Mononuclear cell (primary cell): ENCODE data around the gene SUN5. TPM values are rescaled to one million over a fixed set of nuclear protein-coding genes. Genes with fewer than 3 reads are reported as not detected.
"Not testable (repeated sequence)": the region's sequence is repeated elsewhere in the genome, so short reads cannot be mapped to it uniquely, and the experiment has no call there.

ENCODE experiments used
- H3K27me3 ChIP-seq: 2 replicates; pipeline ENCODE4 v1.6.0; 2011; ENCODE audit warnings: low read length, control low read depth; ENCODE audit not compliant: insufficient read depth
- H3K4me1 ChIP-seq: 2 replicates; pipeline ENCODE4 v1.5.1; 2011; ENCODE audit warnings: mild to moderate bottlenecking, low read length, control low read depth; ENCODE audit not compliant: insufficient read depth
- H3K4me3 ChIP-seq: 2 replicates; pipeline ENCODE4 v1.5.1; 2011; ENCODE audit warnings: mild to moderate bottlenecking, low read length, moderate library complexity
- H3K9me3 ChIP-seq: 2 replicates; pipeline ENCODE4 v1.5.1; 2011; ENCODE audit warnings: low read depth, mild to moderate bottlenecking, control low read depth, low read length
- total RNA-seq: library from RNA; depleted of rRNA; stranded (reverse); fragments of >200 nt; gene quantifications from one replicate; pipeline ENCODE4 v1.2.3, GENCODE V29; 2012

Gene SUN5
- total RNA-seq, 1 donor, result not detected

DNA sequence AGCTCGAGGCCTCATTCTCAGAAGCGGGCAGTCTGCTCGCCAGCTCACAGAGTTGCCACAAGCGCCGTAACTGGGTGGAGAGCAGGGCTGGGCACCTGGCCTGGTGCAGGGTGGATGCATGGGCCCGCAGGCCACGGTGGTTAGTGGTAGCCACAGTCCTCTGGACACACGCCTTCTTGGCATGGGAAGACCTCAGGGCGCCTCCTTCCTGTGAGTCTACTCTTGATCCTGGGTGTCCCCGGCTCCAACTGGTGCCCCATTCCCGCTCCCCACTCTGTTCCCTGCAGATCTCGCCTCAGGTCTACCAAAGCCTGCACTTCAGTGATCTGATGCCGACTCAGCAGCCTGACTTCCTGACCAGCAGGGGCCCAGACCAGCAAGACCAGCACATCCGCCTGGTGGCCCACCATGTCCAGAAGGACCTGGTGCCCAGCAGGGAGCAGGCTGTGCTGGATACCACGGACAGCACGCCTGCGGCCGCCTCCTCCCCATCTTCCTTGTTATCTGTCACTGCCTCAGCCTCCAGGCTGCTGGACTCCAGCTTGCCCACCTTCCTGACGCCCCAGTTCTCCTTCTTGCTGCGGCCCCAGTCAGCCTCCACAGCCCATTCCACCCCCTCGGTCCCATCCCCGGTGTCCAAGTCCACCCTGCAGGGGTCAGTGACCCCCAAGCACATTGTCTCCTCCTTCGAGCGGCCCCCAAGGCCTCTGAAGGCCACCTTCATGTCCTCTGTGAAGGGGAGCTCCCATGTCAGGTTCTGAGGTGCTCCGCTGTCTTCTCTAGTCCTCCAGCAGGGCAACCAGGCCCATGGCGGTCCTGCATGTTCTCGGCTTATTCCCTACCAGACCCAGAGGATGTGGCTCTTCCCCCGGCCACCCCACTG, 43.1 kb downstream of the SUN5 start:
- Histone ChIP-seq H3K4me1 (peaks cover 11% of the 10 kb centered on the region), H3K4me3 (no peak overlapping the region), H3K27me3 (no peaks in the 10 kb centered on the region), H3K9me3 (peaks cover 15% of the 10 kb centered on the region)

DNA sequence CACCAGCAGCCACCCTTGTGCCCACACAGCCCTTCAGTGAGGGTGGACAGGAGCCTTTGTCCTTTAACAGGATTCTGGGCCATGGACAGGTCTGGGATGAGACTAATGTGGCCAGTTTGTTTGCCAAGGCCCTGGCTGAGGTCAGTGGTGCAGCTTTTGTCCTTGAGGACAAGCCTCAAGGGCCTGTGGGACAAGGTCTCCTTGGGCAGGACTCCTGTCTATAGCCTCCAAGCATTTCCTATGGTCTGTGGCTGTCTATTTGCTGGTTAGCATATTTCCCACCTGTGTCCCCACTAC, 44.1 kb downstream of the SUN5 start:
- Histone ChIP-seq H3K4me3 (no peak overlapping the region), H3K27me3 (no peaks in the 10 kb centered on the region), H3K9me3 (peaks cover 15% of the 10 kb centered on the region), H3K4me1 (peaks cover 2% of the 10 kb centered on the region)

DNA sequence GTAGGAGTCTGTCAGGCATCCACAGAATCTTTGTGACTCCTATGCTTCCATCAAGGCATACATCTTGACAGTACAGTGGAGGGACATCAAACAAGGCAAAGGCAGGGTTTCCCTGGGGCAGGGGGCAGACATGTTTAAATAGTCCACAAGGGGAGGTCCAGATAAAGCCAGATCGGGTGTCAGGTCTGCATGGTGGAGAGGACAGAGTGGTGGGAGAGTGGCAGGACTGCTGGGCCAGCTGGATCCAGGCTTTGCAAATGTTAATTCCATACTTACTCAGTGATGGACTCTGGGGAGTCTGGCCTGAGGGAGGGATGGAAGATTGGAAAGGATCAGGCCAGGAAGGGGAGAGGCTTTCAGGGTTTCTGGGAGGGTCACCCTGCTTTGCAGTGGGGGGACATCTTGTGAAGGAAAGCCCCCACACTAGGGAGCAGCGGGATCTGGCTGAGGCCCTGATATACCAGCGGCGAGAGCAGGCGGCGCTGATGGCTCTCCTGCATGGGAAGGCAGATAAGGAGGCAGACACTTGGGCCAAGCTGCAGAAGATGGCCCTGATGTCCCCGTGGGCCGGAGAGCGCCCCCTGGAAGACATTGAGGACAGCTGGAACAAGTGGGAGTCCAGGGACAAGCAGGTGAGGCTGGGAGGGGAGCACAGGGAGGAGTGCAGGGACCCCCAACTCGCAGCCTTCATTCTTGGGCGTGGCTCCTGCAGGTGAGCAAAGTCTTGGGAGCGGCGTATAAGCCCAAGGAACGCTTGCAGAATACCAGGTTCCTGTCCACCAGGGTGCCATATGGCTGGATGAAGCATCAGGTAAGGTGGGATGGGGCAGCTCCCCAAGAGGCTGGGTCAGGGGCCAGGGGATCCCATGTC, 44.6 kb downstream of the SUN5 start:
- H3K9me3 ChIP-seq, result peaks cover 15% of the 10 kb centered on the region
- H3K27me3 ChIP-seq, result no peaks in the 10 kb centered on the region
- H3K4me3 ChIP-seq, result no peak overlapping the region
- H3K4me1 ChIP-seq, result no peaks in the 10 kb centered on the region

GRCh38 chr20:32958574-32958973, 45.7 kb downstream of the SUN5 start:
- Histone ChIP-seq H3K4me3 (no peak overlapping the region), H3K4me1 (no peaks in the 10 kb centered on the region), H3K27me3 (no peaks in the 10 kb centered on the region), H3K9me3 (peaks cover 20% of the 10 kb centered on the region)

GRCh38 chr20:32957459-32957858, 46.8 kb downstream of the SUN5 start:
- Histone ChIP-seq H3K4me1 (no peaks in the 10 kb centered on the region), H3K9me3 (peaks cover 20% of the 10 kb centered on the region), H3K4me3 (no peak overlapping the region), H3K27me3 (no peaks in the 10 kb centered on the region)

DNA sequence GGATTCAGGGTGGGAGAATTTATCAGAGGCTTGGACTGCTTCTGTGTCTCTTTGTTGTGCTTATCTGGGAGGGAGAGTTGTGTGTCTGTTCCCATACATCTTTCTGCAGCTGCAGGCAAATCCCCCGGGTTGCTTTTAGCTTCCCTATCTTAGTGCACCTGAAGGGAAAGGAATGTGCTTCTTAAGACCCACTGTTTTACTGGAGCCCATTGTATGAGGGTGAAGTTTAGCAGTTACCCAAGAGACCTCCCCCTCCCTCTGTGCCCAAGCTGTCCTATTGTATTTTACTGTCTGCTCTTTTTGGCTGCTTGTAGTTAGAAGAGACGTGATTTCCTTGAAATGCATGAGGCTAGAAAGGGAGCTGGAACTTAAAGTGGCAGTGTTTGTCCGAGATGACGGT, 53.7 kb downstream of the SUN5 start:
- not testable (repeated sequence) for H3K9me3 ChIP-seq, H3K4me3 ChIP-seq, H3K4me1 ChIP-seq, H3K27me3 ChIP-seq

GRCh38 chr20:32946629-32947028, 57.6 kb downstream of the SUN5 start:
- Histone ChIP-seq H3K27me3 (no peaks in the 10 kb centered on the region), H3K4me3 (no peak overlapping the region), H3K4me1 (no peaks in the 10 kb centered on the region)

DNA sequence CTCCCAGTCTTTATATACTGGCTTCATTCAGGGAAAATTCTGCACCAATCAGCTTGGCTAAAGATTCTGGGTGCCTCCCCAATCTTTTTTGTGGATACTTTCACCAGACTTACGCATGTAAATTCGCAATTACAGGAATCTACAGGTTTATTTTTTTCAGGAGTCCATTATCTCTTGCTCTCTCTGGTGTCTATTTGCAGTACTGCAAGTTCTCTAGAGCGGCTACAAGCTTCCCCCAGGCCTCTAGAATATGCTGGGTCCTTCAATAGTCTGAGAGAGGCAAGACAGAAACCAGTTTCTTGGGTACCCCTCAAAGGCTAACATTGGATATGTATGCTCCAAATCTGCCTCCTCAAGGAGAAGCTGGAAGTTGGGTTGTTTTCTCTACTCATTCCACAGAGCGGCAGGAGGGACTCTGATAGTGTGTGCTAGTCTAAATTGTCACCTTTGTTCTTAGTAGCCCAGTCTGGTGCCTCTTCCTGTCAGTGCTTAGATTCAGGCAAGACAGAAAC, 58.5 kb downstream of the SUN5 start:
- H3K4me1 ChIP-seq, result no peaks in the 10 kb centered on the region
- no peaks in the 10 kb centered on the region for H3K9me3 ChIP-seq
- no peak overlapping the region for H3K4me3 ChIP-seq
- H3K27me3 ChIP-seq, result no peaks in the 10 kb centered on the region

More at GRCh38 chr20:32946629-32947028, 57.6 kb downstream of the SUN5 start:
- no peaks in the 10 kb centered on the region for H3K9me3 ChIP-seq

DNA sequence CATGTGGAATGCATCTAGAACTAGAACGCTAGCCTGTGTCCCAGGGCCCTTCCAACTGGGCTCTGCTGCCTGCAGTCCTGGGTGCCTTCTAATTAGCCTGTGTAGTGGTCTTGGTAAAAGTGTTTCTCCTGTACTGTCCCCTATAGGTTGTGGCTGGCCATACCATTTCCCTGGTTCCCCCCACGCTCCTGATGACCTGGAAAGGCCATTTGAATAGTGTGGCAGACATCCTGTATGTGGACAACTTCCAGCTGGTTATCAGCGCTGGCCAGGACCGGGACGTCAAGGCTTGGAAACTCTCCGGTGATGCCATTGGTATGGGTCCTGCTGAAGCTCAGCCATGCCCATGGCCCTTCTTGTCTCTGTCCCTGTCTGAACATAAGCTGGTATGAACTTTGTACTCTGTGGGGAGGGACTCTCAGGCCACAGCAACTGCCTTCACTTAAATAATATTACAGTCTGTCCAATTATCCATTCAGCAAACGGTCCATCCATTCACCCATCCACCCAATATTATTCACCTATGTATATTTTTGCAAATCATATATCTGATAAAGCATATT, 60.7 kb downstream of the SUN5 start:
- Histone ChIP-seq H3K4me1 (no peaks in the 10 kb centered on the region), H3K9me3 (no peaks in the 10 kb centered on the region), H3K27me3 (no peaks in the 10 kb centered on the region), H3K4me3 (no peak overlapping the region)

GRCh38 chr20:32941155-32941885, 62.9 kb downstream of the SUN5 start:
- no peaks in the 10 kb centered on the region for H3K9me3 ChIP-seq
- no peaks in the 10 kb centered on the region for H3K27me3 ChIP-seq
- H3K4me1 ChIP-seq, result no peaks in the 10 kb centered on the region
- H3K4me3 ChIP-seq, result no peak overlapping the region

DNA sequence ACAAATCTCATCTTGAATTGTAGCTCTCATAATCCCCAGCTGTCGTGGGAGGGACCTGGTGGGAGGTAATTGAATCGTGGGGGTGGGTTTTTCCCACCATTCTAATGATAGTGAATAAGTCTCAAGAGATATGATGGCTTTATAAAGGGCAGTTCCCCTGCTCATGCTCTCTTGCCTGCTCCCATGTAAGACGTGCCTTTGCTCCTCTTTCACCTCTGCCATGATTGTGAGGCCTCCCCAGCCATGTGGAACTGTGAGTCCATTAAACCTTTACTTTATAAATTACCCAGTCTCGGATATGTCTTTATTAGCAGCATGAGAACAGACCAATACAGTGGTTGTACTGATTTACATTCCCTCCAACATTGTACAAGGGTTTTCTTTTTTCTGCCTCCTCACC, 69.7 kb downstream of the SUN5 start:
- Histone ChIP-seq H3K9me3 (no peaks in the 10 kb centered on the region), H3K4me3 (no peak overlapping the region), H3K4me1 (no peaks in the 10 kb centered on the region), H3K27me3 (no peaks in the 10 kb centered on the region)

Other genes with a start within 250 kb of the SUN5 start
- 0.21 TPM for gene DNMT3B, start 242.0 kb downstream of the SUN5 start, total RNA-seq
- gene MAPRE1, start 184.5 kb downstream of the SUN5 start, total RNA-seq, result 151 TPM
- 0.73 TPM for gene EFCAB8, start 145.5 kb downstream of the SUN5 start, total RNA-seq
- gene BPIFB2, start 3.3 kb upstream of the SUN5 start, total RNA-seq, result not detected
- gene BPIFB6, start 27.2 kb upstream of the SUN5 start, total RNA-seq, result not detected
- not detected for gene BPIFB3, start 49.5 kb upstream of the SUN5 start, total RNA-seq
- gene BPIFB4, start 75.2 kb upstream of the SUN5 start, total RNA-seq, result not detected
- gene BPIFA2, start 163.7 kb upstream of the SUN5 start, total RNA-seq, result not detected
- gene BPIFA3, start 212.9 kb upstream of the SUN5 start, total RNA-seq, result not detected
- gene BPIFA1, start 231.6 kb upstream of the SUN5 start, total RNA-seq, result not detected